Spleen (tissue), 7 donors: ENCODE measurements around the gene ARHGAP22.

Experiments
- POLR2A ChIP-seq, 3 donors: fragments of 450-650 bp; IDR thresholded peaks; one replicate each; pipeline ENCODE4 v1.5.1; 2017; ENCODE audit warnings: antibody characterized with exemption in 3 of 3, mild to moderate bottlenecking in 1 of 3
- POLR2AphosphoS5 ChIP-seq, 3 donors: sonication (generic); formaldehyde crosslinking; IDR thresholded peaks; one replicate each; pipeline ENCODE4 v1.5.1; 2017; ENCODE audit warnings: antibody characterized with exemption in 3 of 3
- TF ChIP-seq, protein P1 (sequence below), 11 experiments: fragments of 200-600 bp in 7 of 11; fragments of 450-650 bp in 4 of 11; sonication (generic) in 4 of 11; IDR thresholded peaks in 8 of 11; conservative IDR thresholded peaks in 3 of 11; 1 replicate in 7 of 11; 2 replicates in 4 of 11; pipeline versions ENCODE4 v1.4.0 to v1.8.0; 2016 to 2021; ENCODE audit warnings: antibody characterized with exemption in 11 of 11, inconsistent platforms in 4 of 11, mild to moderate bottlenecking in 1 of 11
- donor health status: DM: no; HTN: no; CAD: no; lungs with moderate emphysema.
- donor health status: DM: no; HTN: no; CAD: no.
- donor health status: DM: no; HTN: no; CAD: no.

DNA sequence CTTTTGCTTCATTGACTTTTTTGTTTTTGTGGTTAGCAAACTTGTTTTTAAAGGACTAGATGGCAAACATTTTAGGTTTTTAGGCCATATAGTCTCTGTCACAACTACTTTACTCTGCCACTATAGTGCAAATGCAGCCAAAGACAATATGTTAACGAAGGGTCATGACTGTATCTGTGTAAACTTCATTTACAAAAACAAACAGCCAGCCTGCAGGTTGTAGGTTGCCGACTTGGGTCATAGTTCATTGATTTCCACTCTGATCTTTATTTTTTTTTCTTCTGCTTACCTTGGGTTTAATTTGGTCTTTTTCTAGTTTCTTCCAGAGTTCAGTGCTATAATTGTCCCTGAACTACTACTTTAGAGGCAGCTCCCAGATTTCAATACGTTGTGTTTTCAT, 120.0 kb downstream of the ARHGAP22 start:
- TF ChIP-seq, protein P1, sequence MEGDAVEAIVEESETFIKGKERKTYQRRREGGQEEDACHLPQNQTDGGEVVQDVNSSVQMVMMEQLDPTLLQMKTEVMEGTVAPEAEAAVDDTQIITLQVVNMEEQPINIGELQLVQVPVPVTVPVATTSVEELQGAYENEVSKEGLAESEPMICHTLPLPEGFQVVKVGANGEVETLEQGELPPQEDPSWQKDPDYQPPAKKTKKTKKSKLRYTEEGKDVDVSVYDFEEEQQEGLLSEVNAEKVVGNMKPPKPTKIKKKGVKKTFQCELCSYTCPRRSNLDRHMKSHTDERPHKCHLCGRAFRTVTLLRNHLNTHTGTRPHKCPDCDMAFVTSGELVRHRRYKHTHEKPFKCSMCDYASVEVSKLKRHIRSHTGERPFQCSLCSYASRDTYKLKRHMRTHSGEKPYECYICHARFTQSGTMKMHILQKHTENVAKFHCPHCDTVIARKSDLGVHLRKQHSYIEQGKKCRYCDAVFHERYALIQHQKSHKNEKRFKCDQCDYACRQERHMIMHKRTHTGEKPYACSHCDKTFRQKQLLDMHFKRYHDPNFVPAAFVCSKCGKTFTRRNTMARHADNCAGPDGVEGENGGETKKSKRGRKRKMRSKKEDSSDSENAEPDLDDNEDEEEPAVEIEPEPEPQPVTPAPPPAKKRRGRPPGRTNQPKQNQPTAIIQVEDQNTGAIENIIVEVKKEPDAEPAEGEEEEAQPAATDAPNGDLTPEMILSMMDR (IDR thresholded peaks at IDR 0.05 in 8 of 11, conservative IDR thresholded peaks at IDR 0.05 in 3 of 11): no peak
- TF ChIP-seq POLR2AphosphoS5 (IDR thresholded peaks at IDR 0.05): no peak
- no peak for TF ChIP-seq POLR2A (IDR thresholded peaks at IDR 0.05)
